PC-9 (cell line): ENCODE data around the gene TRAPPC5. TPM values are rescaled to one million over a fixed set of nuclear protein-coding genes. Genes with fewer than 3 reads are reported as not detected.

ENCODE experiments used
- BruUV-seq: library from RNA; stranded (reverse); fragments of 400-500 nt; replicated peaks from 2 replicates; lab custom pipeline; 2021; lab: Mats Ljungman, UMichigan
- CTCF ChIA-PET: fragments of 300-600 bp; sonication (Branson Sonifier 250); formaldehyde crosslinking; loops from one replicate; lab custom pipeline; 2022; ENCODE audit warnings: antibody characterized with exemption; lab: Charles Lee
- POLR2A ChIA-PET: fragments of 300-600 bp; sonication (Branson Sonifier 250); formaldehyde crosslinking; loops from one replicate; lab custom pipeline; 2022; ENCODE audit warnings: antibody characterized with exemption; ENCODE audit not compliant: unreplicated experiment; lab: Charles Lee
- DNase-seq, 2 experiments: peaks; one replicate each; pipeline versions ENCODE4 v3.0.0 to v3.0.0-alpha.2; 2015 to 2022; ENCODE audit warnings: mixed read lengths in 1 of 2
- H2AFZ ChIP-seq: fragments of 200-600 bp; sonication (generic); 2 replicates; pipeline ENCODE4 v1.8.1; 2017; ENCODE audit warnings: antibody characterized with exemption
- H3F3A ChIP-seq: fragments of 200-600 bp; sonication (generic); 2 replicates; pipeline ENCODE4 v1.8.1; 2017; ENCODE audit warnings: antibody characterized with exemption, mild to moderate bottlenecking, low read depth; ENCODE audit not compliant: insufficient read depth
- H3K27ac ChIP-seq: fragments of 200-600 bp; sonication (generic); 2 replicates; pipeline ENCODE4 v1.6.1; 2016; ENCODE audit warnings: mixed run types
- H3K27me3 ChIP-seq: fragments of 200-600 bp; sonication (generic); 2 replicates; pipeline ENCODE4 v1.6.1; 2016; ENCODE audit warnings: low read depth, mixed run types; ENCODE audit not compliant: insufficient read depth
- H3K36me3 ChIP-seq: fragments of 200-600 bp; sonication (generic); 2 replicates; pipeline ENCODE4 v1.6.1; 2016; ENCODE audit warnings: low read depth, mixed run types
- H3K4me1 ChIP-seq: fragments of 200-600 bp; sonication (generic); replicated peaks from 2 replicates; pipeline ENCODE4 v1.6.1; 2016; ENCODE audit warnings: mixed run types; ENCODE audit not compliant: insufficient read depth
- H3K4me2 ChIP-seq: fragments of 200-600 bp; sonication (generic); 2 replicates; pipeline ENCODE4 v1.6.1; 2017; ENCODE audit warnings: mixed run types
- H3K4me3 ChIP-seq: fragments of 200-600 bp; sonication (generic); 2 replicates; pipeline ENCODE4 v1.6.1; 2016; ENCODE audit warnings: mixed run types
- H3K79me2 ChIP-seq: fragments of 200-600 bp; sonication (generic); 2 replicates; pipeline ENCODE4 v1.6.1; 2017; ENCODE audit warnings: low read depth, mixed run types
- H3K9me2 ChIP-seq: fragments of 200-600 bp; sonication (generic); 2 replicates; pipeline ENCODE4 v1.8.1; 2017; ENCODE audit warnings: mild to moderate bottlenecking; ENCODE audit not compliant: insufficient read depth
- H3K9me3 ChIP-seq: fragments of 200-600 bp; sonication (generic); 2 replicates; pipeline ENCODE4 v1.8.1; 2016; ENCODE audit warnings: low read depth; ENCODE audit not compliant: insufficient read depth
- H4K20me1 ChIP-seq: fragments of 200-600 bp; sonication (generic); 2 replicates; pipeline ENCODE4 v1.8.1; 2017; ENCODE audit not compliant: insufficient read depth
- CTCF ChIP-seq: fragments of 200-600 bp; sonication (generic); conservative IDR thresholded peaks from 2 replicates; pipeline ENCODE4 v1.6.1; 2017; ENCODE audit warnings: mixed run types, antibody characterized with exemption, mild to moderate bottlenecking, moderate library complexity
- EZH2 ChIP-seq: fragments of 200-600 bp; sonication (generic); IDR thresholded peaks from 2 replicates; pipeline ENCODE4 v1.8.0; 2017; ENCODE audit warnings: antibody characterized with exemption, low read depth
- intact Hi-C: fragments of 100-400 bp; cut with micrococcal nuclease; formaldehyde crosslinking; loops from one replicate; pipeline ENCODE4 v1.10.0; 2022; ENCODE audit not compliant: unreplicated experiment
- total RNA-seq: library from RNA; stranded (reverse); gene quantifications from 2 replicates; pipeline ENCODE4 v1.2.3, GENCODE V29; 2021

The TRAPPC5 gene
- total RNA-seq, 1 experiment from 2014 or later: 103 TPM

GRCh38 chr19:7729831-7730285 lies 49.2 kb downstream of the TRAPPC5 start:
- Histone ChIP-seq H4K20me1 (no peaks in the 10 kb centered on the region), H2AFZ (no peak overlapping the region), H3K9me2 (no peaks in the 10 kb centered on the region), H3K4me1 (peaks cover 7% of the 10 kb centered on the region), H3K27ac (no peak overlapping the region), H3K36me3 (no peaks in the 10 kb centered on the region), H3K79me2 (no peaks in the 10 kb centered on the region), H3K4me3 (no peak overlapping the region), H3K9me3 (no peaks in the 10 kb centered on the region), H3K27me3 (peaks cover 60% of the 10 kb centered on the region), H3F3A (no peaks in the 10 kb centered on the region), H3K4me2 (no peak overlapping the region)
- DNase-seq: no peak
- POLR2A ChIA-PET: no interaction called here
- TF ChIP-seq CTCF (no peak), EZH2 (no peak)
- CTCF ChIA-PET: no interaction called here
- intact Hi-C loops: no loop called here
- BruUV-seq: no TSS peak

GRCh38 chr19:7730286-7731217 lies 49.9 kb downstream of the TRAPPC5 start:
- peaks cover 63% of the 10 kb centered on the region for H3K27me3 ChIP-seq
- no TSS peak for BruUV-seq
- no peaks in the 10 kb centered on the region for H3K36me3 ChIP-seq
- no peak overlapping the region for H3K27ac ChIP-seq
- no peaks in the 10 kb centered on the region for H3K9me3 ChIP-seq
- H3K4me2 ChIP-seq: no peak overlapping the region
- intact Hi-C loops: no loop called here
- no peak overlapping the region for H3K4me3 ChIP-seq
- ChIA-PET CTCF (no interaction called here), POLR2A (no interaction called here)
- no peak overlapping the region for H2AFZ ChIP-seq
- no peak for TF ChIP-seq EZH2
- no peak for TF ChIP-seq CTCF
- no peaks in the 10 kb centered on the region for H4K20me1 ChIP-seq
- DNase-seq: no peak
- H3F3A ChIP-seq: no peaks in the 10 kb centered on the region
- peaks cover 7% of the 10 kb centered on the region for H3K4me1 ChIP-seq
- H3K79me2 ChIP-seq: no peaks in the 10 kb centered on the region
- H3K9me2 ChIP-seq: no peaks in the 10 kb centered on the region

DNA sequence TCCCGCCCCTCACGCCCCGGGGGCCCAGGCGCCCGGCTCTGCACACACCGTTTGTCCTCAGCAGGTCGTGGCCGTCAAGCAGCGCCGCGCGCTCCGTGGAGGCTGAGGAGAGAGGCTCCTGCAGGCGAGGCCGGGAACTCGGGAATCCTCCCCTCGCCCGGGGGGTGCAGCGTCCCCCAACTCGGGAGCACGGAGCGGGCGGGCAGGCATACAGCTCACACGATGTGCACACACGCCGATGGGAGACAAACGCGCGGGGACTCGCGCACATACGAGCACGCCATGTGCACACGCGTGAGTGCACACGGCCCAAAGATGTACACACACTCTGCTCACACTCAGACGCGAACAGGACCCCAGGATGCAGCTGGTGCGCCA lies 50.6 kb downstream of the TRAPPC5 start:
- no TSS peak for BruUV-seq
- CTCF ChIA-PET: no interaction called here
- Histone ChIP-seq H3K27ac (no peak overlapping the region), H3K4me3 (no peak overlapping the region), H3K4me1 (peaks cover 7% of the 10 kb centered on the region), H3F3A (no peaks in the 10 kb centered on the region), H4K20me1 (no peaks in the 10 kb centered on the region), H3K79me2 (no peaks in the 10 kb centered on the region), H3K9me3 (no peaks in the 10 kb centered on the region), H2AFZ (no peak overlapping the region), H3K36me3 (no peaks in the 10 kb centered on the region), H3K9me2 (no peaks in the 10 kb centered on the region), H3K4me2 (no peak overlapping the region), H3K27me3 (peaks cover 59% of the 10 kb centered on the region)
- POLR2A ChIA-PET: no interaction called here
- intact Hi-C loops: no loop called here
- DNase-seq: no peak
- no peak for TF ChIP-seq CTCF
